CD4-positive, alpha-beta T cell treated with Interleukin-21 for 1 hour (primary cell): Measurements from ENCODE around the gene PKD1.

Experiments used
- DNase-seq: peaks from one replicate; pipeline ENCODE4 v3.0.0-alpha.2; 2020

The PKD1 gene

GRCh38 chr16:2135770-2136490 is at the start of gene PKD1:
TSS of gene PKD1 (minus strand) at chr16:2135898. CDS start at chr16:2135689, 209 bp downstream.
- DNase-seq = peak; percentile 99

GRCh38 chr16:2184962-2185361 is 49.3 kb upstream of the PKD1 start:
- DNase-seq = no peak

- DNase-seq = no peak
Observed at GRCh38 chr16:2184346-2184745, 48.6 kb upstream of the PKD1 start.

- no peak for DNase-seq
Observed at GRCh38 chr16:2183671-2184070, 48.0 kb upstream of the PKD1 start.

GRCh38 chr16:2181952-2182351 is 46.3 kb upstream of the PKD1 start:
- DNase-seq = no peak

- no peak for DNase-seq
Observed at GRCh38 chr16:2180962-2181923, 45.5 kb upstream of the PKD1 start.

GRCh38 chr16:2180461-2180860 is 44.8 kb upstream of the PKD1 start:
- no peak for DNase-seq

- DNase-seq = no peak
Observed at GRCh38 chr16:2179576-2179975, 43.9 kb upstream of the PKD1 start.

- DNase-seq = no peak
Observed at GRCh38 chr16:2179107-2179501, 43.4 kb upstream of the PKD1 start.

- DNase-seq = peak; percentile 45
Observed at GRCh38 chr16:2178321-2179106, 42.8 kb upstream of the PKD1 start.

GRCh38 chr16:2177561-2177960 is 41.9 kb upstream of the PKD1 start:
- no peak for DNase-seq

- no peak for DNase-seq
Observed at GRCh38 chr16:2177101-2177500, 41.4 kb upstream of the PKD1 start.

GRCh38 chr16:2176047-2176446 is 40.3 kb upstream of the PKD1 start:
- no peak for DNase-seq

GRCh38 chr16:2175454-2175853 is 39.8 kb upstream of the PKD1 start:
- no peak for DNase-seq

GRCh38 chr16:2174396-2175131 is 38.9 kb upstream of the PKD1 start:
- no peak for DNase-seq

GRCh38 chr16:2173916-2174315 is 38.2 kb upstream of the PKD1 start:
- no peak for DNase-seq

GRCh38 chr16:2173366-2173765 is 37.7 kb upstream of the PKD1 start:
- no peak for DNase-seq

GRCh38 chr16:2172688-2173335 is 37.1 kb upstream of the PKD1 start:
- DNase-seq = no peak

- DNase-seq = no peak
Observed at GRCh38 chr16:2171601-2172178, 36.0 kb upstream of the PKD1 start.

- no peak for DNase-seq
Observed at GRCh38 chr16:2170587-2171435, 35.1 kb upstream of the PKD1 start.

GRCh38 chr16:2170080-2170479 is 34.4 kb upstream of the PKD1 start:
- DNase-seq = no peak
